ENCODE measurements around the gene NACA2. TPM values are rescaled to one million over a fixed set of nuclear protein-coding genes. Genes with fewer than 3 reads are reported as not detected.

Gene NACA2
- total and polyA plus RNA-seq, 2 of the 13 experiments (the other 11 are each of a cell fraction or from before 2014, with no cell fraction given) = 0.21 TPM; not detected in 1

DNA sequence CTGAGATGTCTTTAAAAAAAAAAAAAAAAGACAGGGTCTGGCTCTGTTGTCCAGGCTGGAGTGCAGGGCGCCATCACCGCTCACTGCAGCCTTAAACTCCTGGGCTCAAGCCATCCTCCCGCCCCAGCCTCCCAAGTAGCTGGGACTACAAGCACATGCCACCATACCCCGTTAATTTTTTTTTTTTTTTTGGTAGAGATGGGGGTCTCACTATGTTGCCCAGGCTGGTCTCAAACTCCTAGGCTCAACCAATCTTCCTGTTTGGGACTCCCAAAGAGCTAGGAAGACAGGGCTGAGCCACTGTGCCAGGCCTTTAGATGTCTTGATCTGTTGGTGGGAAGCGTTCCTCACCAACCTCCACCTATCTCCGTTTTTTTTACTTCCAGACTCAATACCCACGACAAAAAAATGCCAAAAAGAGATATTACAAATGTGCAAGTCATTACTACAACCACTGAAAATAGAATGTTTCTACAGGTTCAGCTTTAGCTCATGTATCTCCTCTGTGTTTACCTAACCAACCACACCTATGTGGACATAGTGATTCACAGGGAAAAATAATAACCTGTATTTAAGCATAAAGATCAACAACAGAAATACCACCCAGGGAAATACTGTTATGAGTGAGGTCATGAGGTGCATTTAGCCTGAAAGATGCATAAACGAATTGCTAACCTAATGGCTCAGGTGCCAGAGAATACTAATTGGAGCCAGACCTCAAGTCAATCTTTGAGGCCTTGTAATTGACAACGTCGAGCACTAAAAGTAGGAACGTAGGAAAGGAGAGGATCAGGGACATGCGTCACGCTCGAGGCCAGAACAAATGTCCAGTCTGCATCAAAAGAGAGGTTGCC lies 22.6 kb downstream of the NACA2 start (continued):
- TF ChIP-seq, protein P1, sequence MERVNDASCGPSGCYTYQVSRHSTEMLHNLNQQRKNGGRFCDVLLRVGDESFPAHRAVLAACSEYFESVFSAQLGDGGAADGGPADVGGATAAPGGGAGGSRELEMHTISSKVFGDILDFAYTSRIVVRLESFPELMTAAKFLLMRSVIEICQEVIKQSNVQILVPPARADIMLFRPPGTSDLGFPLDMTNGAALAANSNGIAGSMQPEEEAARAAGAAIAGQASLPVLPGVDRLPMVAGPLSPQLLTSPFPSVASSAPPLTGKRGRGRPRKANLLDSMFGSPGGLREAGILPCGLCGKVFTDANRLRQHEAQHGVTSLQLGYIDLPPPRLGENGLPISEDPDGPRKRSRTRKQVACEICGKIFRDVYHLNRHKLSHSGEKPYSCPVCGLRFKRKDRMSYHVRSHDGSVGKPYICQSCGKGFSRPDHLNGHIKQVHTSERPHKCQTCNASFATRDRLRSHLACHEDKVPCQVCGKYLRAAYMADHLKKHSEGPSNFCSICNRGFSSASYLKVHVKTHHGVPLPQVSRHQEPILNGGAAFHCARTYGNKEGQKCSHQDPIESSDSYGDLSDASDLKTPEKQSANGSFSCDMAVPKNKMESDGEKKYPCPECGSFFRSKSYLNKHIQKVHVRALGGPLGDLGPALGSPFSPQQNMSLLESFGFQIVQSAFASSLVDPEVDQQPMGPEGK (CRISPR knock-in tag; IDR thresholded peaks at IDR 0.05) = no peak
- TF ChIP-seq PRMT3 (CRISPR knock-in tag; IDR thresholded peaks at IDR 0.05; ENCODE audit: borderline replicate concordance, low read depth) = no peak
- no peak for TF ChIP-seq ZNF546 (CRISPR knock-in tag; conservative IDR thresholded peaks at IDR 0.05)
- TF ChIP-seq, protein P2, sequence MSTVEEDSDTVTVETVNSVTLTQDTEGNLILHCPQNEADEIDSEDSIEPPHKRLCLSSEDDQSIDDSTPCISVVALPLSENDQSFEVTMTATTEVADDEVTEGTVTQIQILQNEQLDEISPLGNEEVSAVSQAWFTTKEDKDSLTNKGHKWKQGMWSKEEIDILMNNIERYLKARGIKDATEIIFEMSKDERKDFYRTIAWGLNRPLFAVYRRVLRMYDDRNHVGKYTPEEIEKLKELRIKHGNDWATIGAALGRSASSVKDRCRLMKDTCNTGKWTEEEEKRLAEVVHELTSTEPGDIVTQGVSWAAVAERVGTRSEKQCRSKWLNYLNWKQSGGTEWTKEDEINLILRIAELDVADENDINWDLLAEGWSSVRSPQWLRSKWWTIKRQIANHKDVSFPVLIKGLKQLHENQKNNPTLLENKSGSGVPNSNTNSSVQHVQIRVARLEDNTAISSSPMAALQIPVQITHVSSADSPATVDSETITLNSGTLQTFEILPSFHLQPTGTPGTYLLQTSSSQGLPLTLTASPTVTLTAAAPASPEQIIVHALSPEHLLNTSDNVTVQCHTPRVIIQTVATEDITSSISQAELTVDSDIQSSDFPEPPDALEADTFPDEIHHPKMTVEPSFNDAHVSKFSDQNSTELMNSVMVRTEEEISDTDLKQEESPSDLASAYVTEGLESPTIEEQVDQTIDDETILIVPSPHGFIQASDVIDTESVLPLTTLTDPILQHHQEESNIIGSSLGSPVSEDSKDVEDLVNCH (CRISPR knock-in tag; IDR thresholded peaks at IDR 0.05) = no peak
- peak; percentile 97 for TF ChIP-seq TBX3 (IDR thresholded peaks at IDR 0.05; ENCODE audit: borderline replicate concordance)
- no peak for TF ChIP-seq ZNF879 (CRISPR knock-in tag; IDR thresholded peaks at IDR 0.05)
- TF ChIP-seq, protein P3, sequence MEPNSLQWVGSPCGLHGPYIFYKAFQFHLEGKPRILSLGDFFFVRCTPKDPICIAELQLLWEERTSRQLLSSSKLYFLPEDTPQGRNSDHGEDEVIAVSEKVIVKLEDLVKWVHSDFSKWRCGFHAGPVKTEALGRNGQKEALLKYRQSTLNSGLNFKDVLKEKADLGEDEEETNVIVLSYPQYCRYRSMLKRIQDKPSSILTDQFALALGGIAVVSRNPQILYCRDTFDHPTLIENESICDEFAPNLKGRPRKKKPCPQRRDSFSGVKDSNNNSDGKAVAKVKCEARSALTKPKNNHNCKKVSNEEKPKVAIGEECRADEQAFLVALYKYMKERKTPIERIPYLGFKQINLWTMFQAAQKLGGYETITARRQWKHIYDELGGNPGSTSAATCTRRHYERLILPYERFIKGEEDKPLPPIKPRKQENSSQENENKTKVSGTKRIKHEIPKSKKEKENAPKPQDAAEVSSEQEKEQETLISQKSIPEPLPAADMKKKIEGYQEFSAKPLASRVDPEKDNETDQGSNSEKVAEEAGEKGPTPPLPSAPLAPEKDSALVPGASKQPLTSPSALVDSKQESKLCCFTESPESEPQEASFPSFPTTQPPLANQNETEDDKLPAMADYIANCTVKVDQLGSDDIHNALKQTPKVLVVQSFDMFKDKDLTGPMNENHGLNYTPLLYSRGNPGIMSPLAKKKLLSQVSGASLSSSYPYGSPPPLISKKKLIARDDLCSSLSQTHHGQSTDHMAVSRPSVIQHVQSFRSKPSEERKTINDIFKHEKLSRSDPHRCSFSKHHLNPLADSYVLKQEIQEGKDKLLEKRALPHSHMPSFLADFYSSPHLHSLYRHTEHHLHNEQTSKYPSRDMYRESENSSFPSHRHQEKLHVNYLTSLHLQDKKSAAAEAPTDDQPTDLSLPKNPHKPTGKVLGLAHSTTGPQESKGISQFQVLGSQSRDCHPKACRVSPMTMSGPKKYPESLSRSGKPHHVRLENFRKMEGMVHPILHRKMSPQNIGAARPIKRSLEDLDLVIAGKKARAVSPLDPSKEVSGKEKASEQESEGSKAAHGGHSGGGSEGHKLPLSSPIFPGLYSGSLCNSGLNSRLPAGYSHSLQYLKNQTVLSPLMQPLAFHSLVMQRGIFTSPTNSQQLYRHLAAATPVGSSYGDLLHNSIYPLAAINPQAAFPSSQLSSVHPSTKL (CRISPR knock-in tag; IDR thresholded peaks at IDR 0.05) = peak; percentile 98
- peak; percentile 80 for TF ChIP-seq JUN (CRISPR knock-in tag; IDR thresholded peaks at IDR 0.05)
- TF ChIP-seq FOXO1 (CRISPR knock-in tag; IDR thresholded peaks at IDR 0.05) = peak; percentile 76; the same call in 1 of the 2 replicates
- peak; percentile 79 for TF ChIP-seq FOXP1 (IDR thresholded peaks at IDR 0.05)
- TF ChIP-seq FOXP1 (CRISPR knock-in tag; IDR thresholded peaks at IDR 0.05) = peak; percentile 93
- TF ChIP-seq, protein P4, sequence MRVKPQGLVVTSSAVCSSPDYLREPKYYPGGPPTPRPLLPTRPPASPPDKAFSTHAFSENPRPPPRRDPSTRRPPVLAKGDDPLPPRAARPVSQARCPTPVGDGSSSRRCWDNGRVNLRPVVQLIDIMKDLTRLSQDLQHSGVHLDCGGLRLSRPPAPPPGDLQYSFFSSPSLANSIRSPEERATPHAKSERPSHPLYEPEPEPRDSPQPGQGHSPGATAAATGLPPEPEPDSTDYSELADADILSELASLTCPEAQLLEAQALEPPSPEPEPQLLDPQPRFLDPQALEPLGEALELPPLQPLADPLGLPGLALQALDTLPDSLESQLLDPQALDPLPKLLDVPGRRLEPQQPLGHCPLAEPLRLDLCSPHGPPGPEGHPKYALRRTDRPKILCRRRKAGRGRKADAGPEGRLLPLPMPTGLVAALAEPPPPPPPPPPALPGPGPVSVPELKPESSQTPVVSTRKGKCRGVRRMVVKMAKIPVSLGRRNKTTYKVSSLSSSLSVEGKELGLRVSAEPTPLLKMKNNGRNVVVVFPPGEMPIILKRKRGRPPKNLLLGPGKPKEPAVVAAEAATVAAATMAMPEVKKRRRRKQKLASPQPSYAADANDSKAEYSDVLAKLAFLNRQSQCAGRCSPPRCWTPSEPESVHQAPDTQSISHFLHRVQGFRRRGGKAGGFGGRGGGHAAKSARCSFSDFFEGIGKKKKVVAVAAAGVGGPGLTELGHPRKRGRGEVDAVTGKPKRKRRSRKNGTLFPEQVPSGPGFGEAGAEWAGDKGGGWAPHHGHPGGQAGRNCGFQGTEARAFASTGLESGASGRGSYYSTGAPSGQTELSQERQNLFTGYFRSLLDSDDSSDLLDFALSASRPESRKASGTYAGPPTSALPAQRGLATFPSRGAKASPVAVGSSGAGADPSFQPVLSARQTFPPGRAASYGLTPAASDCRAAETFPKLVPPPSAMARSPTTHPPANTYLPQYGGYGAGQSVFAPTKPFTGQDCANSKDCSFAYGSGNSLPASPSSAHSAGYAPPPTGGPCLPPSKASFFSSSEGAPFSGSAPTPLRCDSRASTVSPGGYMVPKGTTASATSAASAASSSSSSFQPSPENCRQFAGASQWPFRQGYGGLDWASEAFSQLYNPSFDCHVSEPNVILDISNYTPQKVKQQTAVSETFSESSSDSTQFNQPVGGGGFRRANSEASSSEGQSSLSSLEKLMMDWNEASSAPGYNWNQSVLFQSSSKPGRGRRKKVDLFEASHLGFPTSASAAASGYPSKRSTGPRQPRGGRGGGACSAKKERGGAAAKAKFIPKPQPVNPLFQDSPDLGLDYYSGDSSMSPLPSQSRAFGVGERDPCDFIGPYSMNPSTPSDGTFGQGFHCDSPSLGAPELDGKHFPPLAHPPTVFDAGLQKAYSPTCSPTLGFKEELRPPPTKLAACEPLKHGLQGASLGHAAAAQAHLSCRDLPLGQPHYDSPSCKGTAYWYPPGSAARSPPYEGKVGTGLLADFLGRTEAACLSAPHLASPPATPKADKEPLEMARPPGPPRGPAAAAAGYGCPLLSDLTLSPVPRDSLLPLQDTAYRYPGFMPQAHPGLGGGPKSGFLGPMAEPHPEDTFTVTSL (CRISPR knock-in tag; IDR thresholded peaks at IDR 0.05; ENCODE audit: borderline replicate concordance) = peak; percentile 89; the same call in 1 of the 2 replicates

All from HepG2 (cell line).